Hepatocyte (in vitro differentiated cells): ENCODE data around the gene GUCY2D. TPM values are rescaled to one million over a fixed set of nuclear protein-coding genes. Genes with fewer than 3 reads are reported as not detected.

ENCODE experiments used
- DNase-seq: peaks from one replicate; pipeline ENCODE4 v3.0.0-alpha.2; 2016; ENCODE audit warnings: low spot score
- H2AFZ ChIP-seq: fragments of 200-600 bp; sonication (generic); 2 replicates; pipeline ENCODE4 v1.6.0; 2016; ENCODE audit warnings: antibody characterized with exemption, mild to moderate bottlenecking
- H3K27ac ChIP-seq: fragments of 200-600 bp; sonication (generic); 2 replicates; pipeline ENCODE4 v1.5.1; 2016; ENCODE audit warnings: mild to moderate bottlenecking
- H3K27me3 ChIP-seq: fragments of 200-600 bp; sonication (generic); 2 replicates; pipeline ENCODE4 v1.6.1; 2016
- H3K36me3 ChIP-seq: fragments of 200-600 bp; sonication (generic); replicated peaks from 2 replicates; pipeline ENCODE4 v1.5.1; 2016; ENCODE audit warnings: low read depth; ENCODE audit not compliant: insufficient read depth
- H3K4me1 ChIP-seq: fragments of 200-600 bp; sonication (generic); 2 replicates; pipeline ENCODE4 v1.5.1; 2016; ENCODE audit warnings: mild to moderate bottlenecking, moderate library complexity; ENCODE audit not compliant: insufficient read depth
- H3K4me2 ChIP-seq: fragments of 200-600 bp; sonication (generic); 2 replicates; pipeline ENCODE4 v1.6.0; 2016
- H3K4me3 ChIP-seq: fragments of 200-600 bp; sonication (generic); 2 replicates; pipeline ENCODE4 v1.5.1; 2016; ENCODE audit warnings: mild to moderate bottlenecking
- H3K79me2 ChIP-seq: fragments of 200-600 bp; sonication (generic); 2 replicates; pipeline ENCODE4 v1.6.0; 2017; ENCODE audit warnings: mild to moderate bottlenecking
- H3K9me2 ChIP-seq: fragments of 200-600 bp; sonication (generic); replicated peaks from 2 replicates; pipeline ENCODE4 v1.6.0; 2017; ENCODE audit warnings: mild to moderate bottlenecking; ENCODE audit not compliant: insufficient read depth
- H3K9me3 ChIP-seq: fragments of 200-600 bp; sonication (generic); 2 replicates; pipeline ENCODE4 v1.5.1; 2016; ENCODE audit warnings: low read depth, mild to moderate bottlenecking
- H4K20me1 ChIP-seq: fragments of 200-600 bp; sonication (generic); 2 replicates; pipeline ENCODE4 v1.6.0; 2016; ENCODE audit warnings: mild to moderate bottlenecking; ENCODE audit not compliant: insufficient read depth, poor library complexity, severe bottlenecking
- CTCF ChIP-seq: fragments of 200-600 bp; sonication (generic); IDR thresholded peaks from 2 replicates; pipeline ENCODE4 v1.5.1; 2016; ENCODE audit warnings: antibody characterized with exemption, mild to moderate bottlenecking; ENCODE audit not compliant: poor library complexity
- EZH2 ChIP-seq: fragments of 200-600 bp; sonication (generic); IDR thresholded peaks from 2 replicates; pipeline ENCODE4 v1.6.1; 2016; ENCODE audit warnings: antibody characterized with exemption, mild to moderate bottlenecking, borderline replicate concordance
- EZH2phosphoT487 ChIP-seq: fragments of 200-600 bp; sonication (generic); IDR thresholded peaks from one replicate; pipeline ENCODE4 v1.6.1; 2018; ENCODE audit warnings: antibody characterized with exemption, mild to moderate bottlenecking, low read depth, moderate library complexity; ENCODE audit not compliant: unreplicated experiment, severe bottlenecking
- WGBS: methylation state at CpG from one replicate; pipeline ENCODE4 v1.1.6; 2016; ENCODE audit warnings: low lambda C conversion rate; ENCODE audit errors: missing lambda C conversion rate; 5-methylcytosine and 5-hydroxymethylcytosine counted together
- polyA plus RNA-seq: library from polyadenylated mRNA; unstranded; fragments of >200 nt; fragmentation: Nextera tagmentation; extraction: Ambion mirVana; gene quantifications from 2 replicates; pipeline ENCODE4 v1.2.1, GENCODE V29; 2016
- total RNA-seq: library from RNA; depleted of rRNA; stranded (reverse); fragments of >200 nt; gene quantifications from 2 replicates; pipeline ENCODE4 v1.2.3, GENCODE V29; 2014

Gene GUCY2D
- total and polyA plus RNA-seq, 2 experiments from 2014 or later: 1.6 TPM; not detected in 1

GRCh38 chr17:8044819-8045810 lies 42.7 kb downstream of the GUCY2D start:
- 84% methylated on average over 23 of the region's 24 CpGs for WGBS
- Histone ChIP-seq H3K4me2 (no peak overlapping the region), H2AFZ (no peak overlapping the region), H3K27me3 (no peaks in the 10 kb centered on the region), H4K20me1 (no peaks in the 10 kb centered on the region), H3K4me3 (no peak overlapping the region), H3K36me3 (no peaks in the 10 kb centered on the region), H3K9me2 (no peaks in the 10 kb centered on the region), H3K27ac (no peak overlapping the region), H3K79me2 (no peaks in the 10 kb centered on the region), H3K9me3 (no peaks in the 10 kb centered on the region), H3K4me1 (peaks cover 6% of the 10 kb centered on the region)
- TF ChIP-seq EZH2phosphoT487: no peak
- TF ChIP-seq EZH2: no peak
- TF ChIP-seq CTCF: no peak
- no peak for DNase-seq

- Histone ChIP-seq H3K36me3 (no peaks in the 10 kb centered on the region), H3K4me1 (no peaks in the 10 kb centered on the region), H3K27me3 (no peaks in the 10 kb centered on the region), H3K4me3 (no peak overlapping the region), H2AFZ (no peak overlapping the region), H3K9me2 (no peaks in the 10 kb centered on the region), H3K4me2 (no peak overlapping the region), H3K79me2 (no peaks in the 10 kb centered on the region), H4K20me1 (no peaks in the 10 kb centered on the region), H3K9me3 (no peaks in the 10 kb centered on the region), H3K27ac (no peak overlapping the region)
- TF ChIP-seq EZH2 (no peak), EZH2phosphoT487 (no peak), CTCF (no peak)
- 92% methylated on average over 11 of the region's 11 CpGs for WGBS
- no peak for DNase-seq
These were observed 44.0 kb downstream of the GUCY2D start for GRCh38 chr17:8046306-8046928.

- H3K4me2 ChIP-seq: no peak overlapping the region
- 85% methylated on average over 18 of the region's 24 CpGs for WGBS
These were observed 44.7 kb downstream of the GUCY2D start for GRCh38 chr17:8046929-8047768.

More at GRCh38 chr17:8046929-8047768, 44.7 kb downstream of the GUCY2D start:
- Histone ChIP-seq H3K27me3 (no peaks in the 10 kb centered on the region), H4K20me1 (no peaks in the 10 kb centered on the region), H2AFZ (no peak overlapping the region), H3K4me1 (no peaks in the 10 kb centered on the region), H3K9me2 (no peaks in the 10 kb centered on the region), H3K4me3 (no peak overlapping the region), H3K79me2 (no peaks in the 10 kb centered on the region), H3K27ac (no peak overlapping the region), H3K9me3 (no peaks in the 10 kb centered on the region), H3K36me3 (no peaks in the 10 kb centered on the region)
- DNase-seq: no peak
- TF ChIP-seq EZH2phosphoT487 (no peak), CTCF (no peak), EZH2 (no peak)
